ENCODE results near the gene RNF34.

GRCh38 chr12:121388421-121388981 lies 11.4 kb upstream of the RNF34 start:
- TF ChIP-seq CTCF (IDR thresholded peaks at IDR 0.05; ENCODE audit: control extremely low read depth in 1 of 3, insufficient read depth in 1 of 3, low read depth in 1 of 3, low read length in 3 of 3) (no peak), POLR2A (IDR thresholded peaks at IDR 0.05; ENCODE audit: control extremely low read depth in 1 of 2, low read depth in 2 of 2, low read length in 2 of 2) (no peak), EP300 (IDR thresholded peaks at IDR 0.05; ENCODE audit: borderline replicate concordance in 1 of 2, low read depth in 2 of 2, low read length in 2 of 2) (no peak), EGR1 (IDR thresholded peaks at IDR 0.05; ENCODE audit: borderline replicate concordance, low read depth, low read length) (no peak), POLR2AphosphoS5 (IDR thresholded peaks at IDR 0.05; ENCODE audit: low read depth, low read length) (no peak), SIRT6 (IDR thresholded peaks at IDR 0.05; ENCODE audit: low read length) (no peak), EZH2 (IDR thresholded peaks at IDR 0.05; ENCODE audit: low read depth, low read length, severe bottlenecking) (no peak), ATF3 (IDR thresholded peaks at IDR 0.05; ENCODE audit: insufficient read depth, low read depth, low read length) (no peak), BACH1 (IDR thresholded peaks at IDR 0.05; ENCODE audit: low read length) (no peak), RBBP5 (IDR thresholded peaks at IDR 0.05; ENCODE audit: borderline replicate concordance, low read depth, low read length) (no peak), HDAC6 (IDR thresholded peaks at IDR 0.05; ENCODE audit: low read depth, low read length) (no peak), RAD21 (IDR thresholded peaks at IDR 0.05 in 1 of 2, conservative IDR thresholded peaks at IDR 0.05 in 1 of 2; ENCODE audit: low read depth in 2 of 2, low read length in 2 of 2) (no peak), JUND (IDR thresholded peaks at IDR 0.05; ENCODE audit: low read length) (no peak), SP1 (IDR thresholded peaks at IDR 0.05; ENCODE audit: low read depth, low read length) (no peak)
